Tibial nerve (tissue), 4 donors: ENCODE results near the gene GCDH. TPM values are rescaled to one million over a fixed set of nuclear protein-coding genes. Genes with fewer than 3 reads are reported as not detected.
"Not testable (repeated sequence)": the region's sequence is repeated elsewhere in the genome, so short reads cannot be mapped to it uniquely, and the experiment has no call there.

Source experiments
- DNase-seq, 2 donors: peaks; one replicate each; pipeline ENCODE4 v3.0.0-alpha.2; 2019; ENCODE audit warnings: low spot score in 2 of 2
- H3K27ac ChIP-seq, 4 donors: fragments of 200-600 bp; sonication (generic) in 3 of 4; one replicate each; pipeline ENCODE4 v1.5.1; 2017 to 2019; ENCODE audit warnings: mild to moderate bottlenecking in 1 of 4
- H3K27me3 ChIP-seq, 2 donors: fragments of 200-600 bp; sonication (generic) in 1 of 2; one replicate each; pipeline versions ENCODE4 v1.5.1 to v1.6.0; 2017 to 2019
- H3K36me3 ChIP-seq, 3 donors: fragments of 200-600 bp; sonication (generic); one replicate each; pipeline ENCODE4 v1.5.1; 2018 to 2019
- H3K4me1 ChIP-seq, 4 donors: fragments of 200-600 bp; sonication (generic) in 3 of 4; one replicate each; pipeline ENCODE4 v1.5.1; 2017 to 2019
- H3K4me3 ChIP-seq, 4 donors: fragments of 200-600 bp; sonication (generic) in 3 of 4; one replicate each; pipeline ENCODE4 v1.5.1; 2017 to 2019; ENCODE audit warnings: mild to moderate bottlenecking in 1 of 4, moderate library complexity in 1 of 4
- H3K9me3 ChIP-seq, 4 donors: fragments of 200-600 bp; sonication (generic) in 3 of 4; one replicate each; pipeline ENCODE4 v1.5.1; 2017 to 2019
- EP300 ChIP-seq, 2 donors: sonication (generic); formaldehyde crosslinking; IDR thresholded peaks; one replicate each; pipeline ENCODE4 v1.6.1; 2017; ENCODE audit warnings: antibody characterized with exemption in 2 of 2, mild to moderate bottlenecking in 1 of 2
- POLR2A ChIP-seq, 2 donors: fragments of 450-650 bp; IDR thresholded peaks; one replicate each; pipeline ENCODE4 v1.6.1; 2017; ENCODE audit warnings: antibody characterized with exemption in 2 of 2, mild to moderate bottlenecking in 2 of 2, moderate library complexity in 2 of 2
- WGBS, 2 donors: methylation state at CpG; one replicate each; pipeline ENCODE4 v1.1.5; 2018; 5-methylcytosine and 5-hydroxymethylcytosine counted together
- total RNA-seq, 4 donors: library from RNA; depleted of rRNA; stranded (reverse); fragments of >200 nt; gene quantifications; one replicate each; pipeline ENCODE4 v1.1.0, GENCODE V29; 2016
- TF ChIP-seq, protein P1 (sequence below), 5 experiments: fragments of 200-600 bp in 3 of 5; fragments of 450-650 bp in 2 of 5; sonication (generic) in 3 of 5; IDR thresholded peaks; one replicate each; pipeline ENCODE4 v1.5.1; 2016 to 2019; ENCODE audit warnings: antibody characterized with exemption in 5 of 5, mild to moderate bottlenecking in 3 of 5, moderate library complexity in 2 of 5

Gene GCDH
- total RNA-seq: 10 to 100 TPM; 50.4 to 68.0 (median 64.6) TPM

DNA sequence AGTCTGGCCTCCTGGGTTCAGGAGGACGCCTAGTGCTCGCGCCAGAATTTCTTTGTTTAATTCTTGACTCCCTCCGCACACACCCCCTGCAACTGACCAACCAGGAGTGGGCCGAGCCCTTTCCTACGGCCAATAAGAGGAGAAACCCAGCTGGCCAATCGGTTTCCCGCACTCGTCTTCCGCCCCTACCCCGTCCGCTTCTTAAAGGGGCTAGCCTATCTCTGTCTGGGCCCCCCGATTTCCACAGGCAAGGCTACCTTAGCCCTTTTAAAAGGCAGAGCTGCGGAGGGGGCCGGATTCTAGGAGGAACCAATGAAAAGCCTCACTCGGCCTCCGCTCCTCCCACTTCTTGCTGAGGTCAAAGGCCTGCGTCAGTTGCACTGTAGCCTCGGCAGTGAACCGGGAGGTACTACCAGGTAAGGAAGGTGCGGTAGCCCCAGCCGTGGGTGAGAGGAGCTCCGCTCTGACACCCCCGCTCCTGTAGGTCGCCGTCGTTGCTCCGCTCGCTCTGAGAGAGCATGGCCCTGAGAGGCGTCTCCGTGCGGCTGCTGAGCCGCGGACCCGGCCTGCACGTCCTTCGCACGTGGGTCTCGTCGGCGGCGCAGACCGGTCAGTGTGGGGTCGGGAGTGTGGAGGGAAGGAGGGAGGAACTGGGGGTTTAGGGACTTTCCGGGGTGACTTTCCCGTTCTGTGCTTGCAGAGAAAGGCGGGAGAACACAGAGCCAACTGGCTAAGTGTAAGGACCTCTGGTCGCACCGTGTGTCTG, at the start of gene GCDH:
TSS of gene GCDH (plus strand) at position 374 of the 766 bp plus-strand sequence. CDS start at position 519, 145 bp downstream.
- peaks cover 0 to 12% of the 10 kb centered on the region in 2 donors for H3K27me3 ChIP-seq
- 0% methylated on average over 47 to 49 of the region's 49 CpGs for WGBS, 2 donors
- DNase-seq: peak; percentile 96 to 97
- no peaks in the 10 kb centered on the region for H3K9me3 ChIP-seq
- peaks cover 0 to 31% (median 15%) of the 10 kb centered on the region in 4 donors for H3K4me1 ChIP-seq
- peak; percentile 94 to 95 for TF ChIP-seq EP300 (IDR thresholded peaks at IDR 0.05)
- TF ChIP-seq, protein P1, sequence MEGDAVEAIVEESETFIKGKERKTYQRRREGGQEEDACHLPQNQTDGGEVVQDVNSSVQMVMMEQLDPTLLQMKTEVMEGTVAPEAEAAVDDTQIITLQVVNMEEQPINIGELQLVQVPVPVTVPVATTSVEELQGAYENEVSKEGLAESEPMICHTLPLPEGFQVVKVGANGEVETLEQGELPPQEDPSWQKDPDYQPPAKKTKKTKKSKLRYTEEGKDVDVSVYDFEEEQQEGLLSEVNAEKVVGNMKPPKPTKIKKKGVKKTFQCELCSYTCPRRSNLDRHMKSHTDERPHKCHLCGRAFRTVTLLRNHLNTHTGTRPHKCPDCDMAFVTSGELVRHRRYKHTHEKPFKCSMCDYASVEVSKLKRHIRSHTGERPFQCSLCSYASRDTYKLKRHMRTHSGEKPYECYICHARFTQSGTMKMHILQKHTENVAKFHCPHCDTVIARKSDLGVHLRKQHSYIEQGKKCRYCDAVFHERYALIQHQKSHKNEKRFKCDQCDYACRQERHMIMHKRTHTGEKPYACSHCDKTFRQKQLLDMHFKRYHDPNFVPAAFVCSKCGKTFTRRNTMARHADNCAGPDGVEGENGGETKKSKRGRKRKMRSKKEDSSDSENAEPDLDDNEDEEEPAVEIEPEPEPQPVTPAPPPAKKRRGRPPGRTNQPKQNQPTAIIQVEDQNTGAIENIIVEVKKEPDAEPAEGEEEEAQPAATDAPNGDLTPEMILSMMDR (IDR thresholded peaks at IDR 0.05): peak in 2 of 5 experiments; percentile 27 to 57
- TF ChIP-seq POLR2A (IDR thresholded peaks at IDR 0.05): peak in 1 of 2 donors; percentile 63
- H3K36me3 ChIP-seq: peaks cover 0 to 29% (median 5%) of the 10 kb centered on the region in 3 donors
- peak within 1 kb of the TSS; percentile 83 to 93 (median 88) for H3K27ac ChIP-seq
- peak within 1 kb of the TSS; percentile 70 to 100 (median 94) for H3K4me3 ChIP-seq

- TF ChIP-seq EP300 (IDR thresholded peaks at IDR 0.05): no peak
- TF ChIP-seq POLR2A (IDR thresholded peaks at IDR 0.05): no peak
- TF ChIP-seq, protein P1 (IDR thresholded peaks at IDR 0.05): no peak
- no peaks in the 10 kb centered on the region for H3K36me3 ChIP-seq
- H3K9me3 ChIP-seq: no peaks in the 10 kb centered on the region
- WGBS, 2 donors: 93% methylated on average over 18 of the region's 18 CpGs
- DNase-seq: no peak
- no peak overlapping the region for H3K27ac ChIP-seq
- no peak overlapping the region for H3K4me3 ChIP-seq
- H3K27me3 ChIP-seq: peaks cover 0 to 86% of the 10 kb centered on the region in 2 donors
- H3K4me1 ChIP-seq: peaks cover 0 to 29% (median 10%) of the 10 kb centered on the region in 4 donors
Measured at GRCh38 chr19:12842511-12842910, 48.4 kb upstream of the GCDH start.

DNA sequence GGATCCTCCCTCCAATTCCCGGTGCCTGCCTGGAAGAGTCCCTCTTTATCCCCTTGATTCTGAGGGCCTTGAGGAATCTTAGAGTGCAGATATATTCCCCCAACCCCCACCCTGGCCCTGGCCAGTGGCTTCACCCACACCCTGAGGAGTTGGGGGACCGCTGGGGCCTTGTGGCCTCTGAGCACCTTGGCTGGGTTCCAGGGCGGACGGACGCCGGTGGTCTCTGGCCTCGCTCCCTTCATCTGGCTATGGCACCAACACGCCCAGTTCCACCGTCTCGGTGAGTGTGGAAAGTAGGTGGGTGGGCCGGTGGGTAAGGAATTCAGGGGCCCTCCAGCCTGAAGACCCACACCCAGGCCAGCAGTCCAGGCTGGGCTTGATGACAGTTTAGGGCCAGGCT, 47.6 kb upstream of the GCDH start:
- no peak overlapping the region for H3K27ac ChIP-seq
- no peak overlapping the region for H3K4me3 ChIP-seq
- no peaks in the 10 kb centered on the region for H3K36me3 ChIP-seq
- H3K9me3 ChIP-seq: no peaks in the 10 kb centered on the region
- H3K27me3 ChIP-seq: peaks cover 0 to 80% of the 10 kb centered on the region in 2 donors
- 83 to 100% methylated on average over 4 to 11 of the region's 11 CpGs for WGBS, 2 donors
- no peak for TF ChIP-seq EP300 (IDR thresholded peaks at IDR 0.05)
- TF ChIP-seq POLR2A (IDR thresholded peaks at IDR 0.05): no peak
- TF ChIP-seq, protein P1 (IDR thresholded peaks at IDR 0.05): no peak
- no peak for DNase-seq
- peaks cover 0 to 33% (median 11%) of the 10 kb centered on the region in 4 donors for H3K4me1 ChIP-seq

DNA sequence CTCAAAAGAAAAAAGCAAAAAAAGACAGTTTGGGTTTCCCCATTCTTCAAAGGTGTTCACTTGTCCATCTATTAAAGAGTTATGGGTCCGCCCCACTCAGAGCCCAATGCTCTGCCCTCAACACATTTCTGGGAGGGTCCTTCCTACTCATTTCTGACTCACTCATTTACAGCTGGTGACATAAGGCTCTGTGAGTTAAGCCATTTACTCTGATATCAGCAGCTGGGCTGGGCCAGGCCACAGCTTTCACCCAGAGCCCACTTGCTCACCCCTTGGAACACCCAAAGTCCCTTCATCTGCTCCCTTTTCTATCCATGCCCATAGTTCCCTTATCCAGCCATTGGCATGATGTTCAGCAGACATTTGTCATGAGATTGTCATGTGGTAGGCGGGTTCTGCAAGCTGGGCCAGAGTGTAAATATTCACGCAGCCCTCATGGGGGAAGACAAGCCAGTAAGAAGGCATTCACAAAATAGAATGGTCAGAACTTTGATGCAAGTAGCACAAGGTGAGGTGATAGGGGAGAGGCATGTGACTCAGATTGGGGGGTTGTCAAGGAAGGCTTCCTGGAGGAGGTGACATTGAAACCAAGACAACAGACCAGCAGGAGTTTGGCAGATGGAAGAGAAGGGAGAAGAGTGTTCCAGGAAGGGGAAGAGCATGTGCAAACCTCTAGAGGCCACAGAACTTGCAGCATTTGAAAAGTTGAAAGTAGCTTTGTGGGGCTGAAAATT, 46.8 kb upstream of the GCDH start:
- Histone ChIP-seq H3K36me3 (no peaks in the 10 kb centered on the region), H3K27me3 (peaks cover 0 to 71% of the 10 kb centered on the region in 2 donors), H3K4me3 (no peak overlapping the region), H3K9me3 (no peaks in the 10 kb centered on the region), H3K4me1 (peaks cover 0 to 26% (median 5%) of the 10 kb centered on the region in 4 donors), H3K27ac (no peak overlapping the region)
- DNase-seq: no peak
- TF ChIP-seq EP300 (IDR thresholded peaks at IDR 0.05) (no peak), POLR2A (IDR thresholded peaks at IDR 0.05) (no peak)
- TF ChIP-seq, protein P1 (IDR thresholded peaks at IDR 0.05): no peak
- WGBS, 2 donors: 85 to 93% methylated on average over 3 of the region's 3 CpGs

GRCh38 chr19:12846613-12847012, 44.3 kb upstream of the GCDH start:
- not testable (repeated sequence) for H3K36me3 ChIP-seq, H3K27ac ChIP-seq, DNase-seq, H3K9me3 ChIP-seq, H3K4me3 ChIP-seq
- peaks cover 0 to 47% of the 10 kb centered on the region in 2 donors for H3K27me3 ChIP-seq
- 82% methylated on average over 7 of the region's 7 CpGs for WGBS, 2 donors
- H3K4me1 ChIP-seq: peaks cover 0 to 12% (median 3%) of the 10 kb centered on the region in 4 donors
